OCI-LY7 (cell line): ENCODE measurements around the gene CNTNAP5.

Experiments
- EZH2phosphoT487 ChIP-seq: fragments of 200-600 bp; sonication (generic); IDR thresholded peaks from 2 replicates; pipeline ENCODE4 v1.6.1; 2018; ENCODE audit warnings: low read depth, borderline replicate concordance, mild to moderate bottlenecking, mixed run types, antibody characterized with exemption, low read length, moderate library complexity, mixed read lengths
- TF ChIP-seq, protein P1 (sequence below): fragments of 200-600 bp; sonication (generic); conservative IDR thresholded peaks from 2 replicates; pipeline ENCODE4 v1.5.1; 2014; ENCODE audit warnings: mild to moderate bottlenecking, antibody characterized with exemption, low read length, moderate library complexity, mixed read lengths

GRCh38 chr2:124894199-124894598 lies 869.1 kb downstream of the CNTNAP5 start:
- TF ChIP-seq, protein P1, sequence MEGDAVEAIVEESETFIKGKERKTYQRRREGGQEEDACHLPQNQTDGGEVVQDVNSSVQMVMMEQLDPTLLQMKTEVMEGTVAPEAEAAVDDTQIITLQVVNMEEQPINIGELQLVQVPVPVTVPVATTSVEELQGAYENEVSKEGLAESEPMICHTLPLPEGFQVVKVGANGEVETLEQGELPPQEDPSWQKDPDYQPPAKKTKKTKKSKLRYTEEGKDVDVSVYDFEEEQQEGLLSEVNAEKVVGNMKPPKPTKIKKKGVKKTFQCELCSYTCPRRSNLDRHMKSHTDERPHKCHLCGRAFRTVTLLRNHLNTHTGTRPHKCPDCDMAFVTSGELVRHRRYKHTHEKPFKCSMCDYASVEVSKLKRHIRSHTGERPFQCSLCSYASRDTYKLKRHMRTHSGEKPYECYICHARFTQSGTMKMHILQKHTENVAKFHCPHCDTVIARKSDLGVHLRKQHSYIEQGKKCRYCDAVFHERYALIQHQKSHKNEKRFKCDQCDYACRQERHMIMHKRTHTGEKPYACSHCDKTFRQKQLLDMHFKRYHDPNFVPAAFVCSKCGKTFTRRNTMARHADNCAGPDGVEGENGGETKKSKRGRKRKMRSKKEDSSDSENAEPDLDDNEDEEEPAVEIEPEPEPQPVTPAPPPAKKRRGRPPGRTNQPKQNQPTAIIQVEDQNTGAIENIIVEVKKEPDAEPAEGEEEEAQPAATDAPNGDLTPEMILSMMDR, result no peak
- no peak for TF ChIP-seq EZH2phosphoT487
